ENCODE measurements around the gene MT3.

MT3 gene

GRCh38 chr16:56589141-56590039 is at the start of gene MT3:
Gene MT3 (plus strand): TSS chr16:56589528. CDS start chr16:56589591, 63 bp downstream.
- peak; percentile 54 for DNase-seq

DNA sequence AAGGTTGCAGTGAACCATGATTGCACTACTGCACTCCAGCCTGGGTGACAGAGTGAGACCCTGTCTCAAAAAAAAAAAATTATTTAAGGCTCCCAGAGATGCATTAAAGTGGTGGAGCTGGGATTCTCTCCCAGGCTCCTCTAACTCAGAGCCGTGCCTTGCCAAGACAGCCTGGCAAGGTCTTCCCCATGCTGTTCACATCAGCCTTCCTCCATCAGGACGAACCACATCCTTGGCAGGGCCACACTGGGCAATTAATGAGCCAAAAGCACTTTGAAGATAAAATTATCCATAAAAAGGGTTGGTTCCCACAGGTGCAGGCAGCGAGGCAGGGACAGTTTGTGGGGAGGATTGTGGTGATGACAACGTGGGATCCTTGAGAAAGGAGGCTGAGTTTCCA is 49.7 kb upstream of the MT3 start:
- DNase-seq = no peak

- DNase-seq = no peak
These were observed 47.3 kb upstream of the MT3 start for GRCh38 chr16:56542039-56542438.

DNA sequence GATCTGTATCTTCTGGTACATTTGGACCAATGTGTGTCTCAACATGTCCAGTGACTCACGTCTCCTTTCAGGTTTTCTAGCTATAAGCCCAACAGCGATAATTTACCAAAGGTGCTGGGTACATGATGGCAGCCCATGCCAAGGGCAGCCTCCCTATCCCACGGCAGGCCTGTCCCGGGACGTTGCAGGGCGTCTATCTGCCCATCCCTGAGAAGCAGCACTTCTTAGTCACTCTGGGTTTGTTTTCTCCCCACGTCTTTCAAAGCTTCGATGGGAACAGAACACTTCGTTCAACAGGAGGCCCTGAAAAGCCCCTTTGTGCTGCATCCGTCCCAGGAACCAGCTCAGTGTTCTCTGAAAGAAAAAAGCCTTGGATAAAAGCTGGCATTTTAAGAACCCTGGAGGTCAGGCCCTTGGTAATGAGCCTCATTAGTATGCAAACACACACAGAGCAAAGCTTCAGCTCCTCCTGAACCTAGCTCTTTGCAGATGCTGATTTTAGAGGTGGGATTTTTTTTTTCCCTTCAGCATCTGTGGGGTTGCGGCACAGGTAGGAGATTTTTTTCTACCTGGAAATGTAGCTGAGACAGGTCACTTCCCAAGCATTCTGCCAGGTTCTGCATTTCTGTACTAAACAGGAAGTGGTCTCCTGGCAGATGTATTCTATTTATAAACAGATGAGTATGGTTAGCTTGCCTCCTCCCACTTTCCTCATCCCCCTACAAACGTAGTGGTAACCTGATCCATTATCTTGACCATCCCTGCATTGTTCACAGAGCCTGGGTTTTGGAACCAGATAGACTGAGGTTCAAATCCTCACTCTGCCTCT is 42.0 kb upstream of the MT3 start:
- no peak for DNase-seq

GRCh38 chr16:56547949-56548567 is 41.3 kb upstream of the MT3 start:
- DNase-seq = no peak

DNA sequence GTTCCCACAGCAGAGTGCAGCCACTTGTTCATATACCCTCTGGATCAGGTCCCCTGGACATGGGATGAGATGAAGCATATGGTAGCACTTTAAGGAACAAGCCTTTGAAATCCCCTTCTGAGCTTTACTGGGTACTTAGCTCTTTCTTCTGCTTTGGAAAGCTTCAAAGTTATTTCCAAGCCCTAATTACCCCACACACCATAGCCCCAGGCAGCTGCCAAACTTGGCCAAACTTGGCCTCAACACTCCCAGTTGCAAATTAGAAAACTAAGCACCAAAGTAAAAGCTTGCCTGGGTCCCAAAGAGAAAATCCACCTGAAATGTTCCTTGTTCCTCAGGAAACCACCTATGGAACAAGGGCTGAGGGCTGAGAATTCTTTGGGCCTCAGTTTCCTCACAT is 40.2 kb upstream of the MT3 start:
- no peak for DNase-seq

- DNase-seq = peak; percentile 29
These were observed 39.5 kb upstream of the MT3 start for GRCh38 chr16:56549744-56550385.

DNA sequence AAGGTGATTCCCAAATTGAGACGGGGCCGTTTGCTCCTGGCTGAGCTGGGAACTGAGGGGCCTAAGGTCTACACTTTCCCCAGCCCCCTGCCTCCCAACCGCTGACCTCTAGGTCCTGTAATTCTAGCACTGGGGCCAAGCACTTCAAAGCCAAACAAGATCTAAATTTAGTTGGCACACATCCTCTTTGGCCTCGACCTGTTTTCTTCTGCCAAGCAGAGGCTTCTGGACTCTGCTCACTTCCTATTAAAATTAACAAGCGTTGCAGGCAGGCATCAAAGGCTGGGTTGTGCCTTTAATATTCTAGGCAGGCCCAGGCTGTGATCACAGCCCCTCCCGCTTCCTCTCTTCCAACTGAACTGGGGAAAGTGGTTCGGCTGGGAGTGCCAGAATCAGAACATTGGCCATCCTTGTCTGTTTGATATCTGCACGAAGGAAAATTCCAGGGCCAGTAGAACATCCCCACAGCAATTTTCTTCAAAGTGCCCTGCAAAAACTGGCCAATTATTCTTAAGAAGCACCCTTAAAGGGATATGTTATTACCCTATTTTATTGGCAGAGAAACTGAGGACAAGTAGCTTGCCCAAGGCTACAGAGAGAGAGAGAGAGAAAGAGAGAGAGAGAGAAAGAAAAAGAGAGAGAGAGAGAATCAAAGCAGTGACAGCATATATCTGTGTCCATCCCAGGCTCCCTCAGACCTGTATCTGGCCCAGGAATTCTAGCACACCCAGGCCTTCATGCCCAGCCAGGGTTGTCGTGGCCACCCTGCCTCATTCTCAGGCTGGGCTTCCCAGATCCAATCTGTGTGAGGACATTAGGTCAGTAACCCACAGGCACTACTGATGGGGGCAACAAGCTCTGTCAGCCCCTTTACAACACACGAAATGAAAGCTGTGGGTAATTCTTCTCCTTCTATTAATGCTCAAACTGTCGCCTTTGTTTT is 37.3 kb upstream of the MT3 start:
- DNase-seq = no peak

GRCh38 chr16:56554441-56554840 is 34.9 kb upstream of the MT3 start:
- no peak for DNase-seq

DNA sequence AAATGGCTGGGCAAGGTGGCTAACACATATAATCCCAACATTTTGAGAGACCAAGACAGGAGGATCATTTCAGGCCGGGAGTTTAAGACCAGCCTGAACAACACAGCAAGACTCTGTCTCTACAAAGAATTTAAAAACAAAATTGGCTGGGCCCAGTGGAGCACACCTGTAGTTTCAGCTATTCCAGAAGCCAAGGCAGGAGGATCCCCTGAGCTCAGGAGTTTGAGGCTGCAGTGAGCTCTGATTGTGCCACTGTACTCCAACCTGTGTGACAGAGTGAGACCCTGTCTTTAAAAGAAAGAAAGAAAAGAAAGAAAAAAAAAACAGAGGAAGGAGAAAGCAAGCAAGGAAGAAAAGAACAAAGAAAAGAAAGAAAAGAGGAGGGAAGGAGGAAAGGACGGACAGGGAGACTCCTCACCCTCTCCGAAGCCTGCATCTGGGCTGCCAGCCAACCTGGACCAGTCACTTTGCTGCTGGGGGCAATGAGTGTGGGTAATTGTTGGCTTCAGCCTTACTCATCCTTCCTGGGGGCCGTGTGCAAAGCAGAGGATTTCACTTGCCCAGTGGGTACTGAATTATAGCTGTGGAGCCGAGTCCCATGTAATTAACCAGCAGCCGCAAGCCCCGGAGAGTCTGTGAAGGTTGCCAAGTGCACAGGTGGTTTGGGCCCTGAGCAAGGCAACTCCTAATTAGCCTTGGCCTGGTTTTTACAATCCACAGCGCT is 31.1 kb upstream of the MT3 start:
- no peak for DNase-seq

DNA sequence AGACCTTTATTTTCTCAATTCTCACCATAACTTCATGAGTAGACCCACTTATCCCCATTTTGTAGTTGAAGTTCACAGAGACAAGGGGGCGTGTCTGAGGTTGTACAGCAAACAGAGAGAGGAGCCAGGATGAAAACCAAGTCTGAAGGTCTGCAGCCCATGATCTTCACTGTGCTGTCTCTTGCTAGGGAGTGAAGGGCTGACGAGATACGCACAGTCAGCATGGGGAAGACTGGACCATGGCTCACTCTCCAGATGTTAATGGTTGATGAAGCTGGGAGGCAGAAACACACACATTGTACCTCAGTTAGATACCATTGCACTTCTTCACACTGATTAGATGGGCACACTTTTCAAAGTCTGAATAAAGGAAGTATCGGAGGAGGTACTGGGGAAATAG is 30.2 kb upstream of the MT3 start:
- DNase-seq = no peak

- DNase-seq = no peak
These were observed 28.9 kb upstream of the MT3 start for GRCh38 chr16:56560447-56560846.

GRCh38 chr16:56561126-56561525 is 28.2 kb upstream of the MT3 start:
- DNase-seq = no peak

DNA sequence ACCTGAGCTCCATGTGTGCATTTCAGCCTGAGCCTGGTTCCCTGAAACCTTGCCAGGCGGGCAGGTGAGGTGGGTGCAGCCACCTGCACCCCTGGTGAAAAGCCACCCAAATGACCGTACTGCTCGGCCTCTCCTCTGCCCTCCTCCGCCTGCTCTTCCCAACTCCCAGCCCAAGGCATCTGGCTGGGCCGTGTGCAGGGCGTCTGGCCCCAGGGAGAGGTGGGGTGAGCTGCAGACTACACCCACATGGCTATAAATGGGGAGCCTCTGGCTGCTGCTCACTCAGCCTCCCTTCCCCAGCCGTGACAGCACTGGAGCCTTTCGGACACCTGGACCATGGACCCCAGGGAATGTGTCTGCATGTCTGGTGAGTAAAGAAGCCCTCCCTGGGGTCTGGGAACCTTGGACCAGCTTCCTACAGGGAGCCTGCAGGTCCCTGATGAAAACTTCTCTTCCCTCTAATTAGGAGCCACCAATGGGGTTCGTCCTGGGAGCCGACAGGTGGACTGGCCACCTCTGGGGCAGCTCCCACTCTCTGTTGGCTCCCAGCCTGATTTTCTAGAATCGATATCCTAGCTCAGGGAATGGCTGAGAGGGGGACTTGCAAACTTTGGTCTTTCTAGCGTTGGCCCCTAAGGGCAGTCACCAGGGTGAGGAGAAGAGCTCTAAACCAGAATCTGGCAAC is 24.4 kb upstream of the MT3 start, which contains the start of gene MT4:
MT4 (plus strand) TSS at position 281 of the 685 bp plus-strand sequence; CDS start at position 337, 56 bp downstream.
- no peak for DNase-seq

DNA sequence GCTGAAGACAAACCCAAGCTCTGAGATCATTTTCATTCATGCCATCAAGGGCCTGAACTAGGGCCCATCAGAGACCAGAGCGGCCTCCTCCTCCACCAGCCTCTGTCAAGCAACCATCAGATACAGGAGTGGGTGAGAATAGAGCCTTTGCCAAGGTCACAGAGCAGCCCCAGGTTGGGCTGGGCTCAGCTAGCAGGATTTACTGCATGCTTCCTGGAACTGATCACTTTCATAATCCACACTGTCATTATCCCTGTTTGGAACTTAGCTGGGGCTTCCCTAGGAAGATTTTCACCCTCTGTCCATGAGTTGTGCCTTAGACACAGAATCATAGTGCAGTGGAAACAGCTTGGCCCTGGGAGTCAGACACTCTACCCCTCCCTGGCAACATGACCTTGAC is 19.4 kb upstream of the MT3 start:
- no peak for DNase-seq

GRCh38 chr16:56571525-56571924 is 17.8 kb upstream of the MT3 start:
- no peak for DNase-seq

DNA sequence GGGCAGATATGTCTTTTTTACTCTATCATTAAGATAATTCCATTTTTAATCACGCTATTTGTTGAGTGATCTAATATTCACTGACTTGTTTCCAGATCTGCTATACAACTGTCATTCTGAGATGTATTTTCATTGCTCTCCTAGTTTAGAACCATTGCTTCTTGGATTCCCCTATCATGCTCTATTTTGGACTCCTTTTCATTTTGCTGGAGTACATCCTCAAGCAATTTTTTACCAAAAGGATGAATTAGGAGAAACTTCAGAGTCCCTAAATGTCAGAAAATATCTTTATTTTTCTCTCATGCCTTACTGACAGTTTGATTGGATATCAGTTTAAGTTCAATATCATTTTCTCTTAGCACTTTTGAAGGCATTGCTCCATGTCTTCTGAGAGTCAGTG is 14.7 kb upstream of the MT3 start:
- DNase-seq = no peak

- peak; percentile 95 for DNase-seq
These were observed 12.6 kb upstream of the MT3 start for GRCh38 chr16:56576585-56577299.

DNA sequence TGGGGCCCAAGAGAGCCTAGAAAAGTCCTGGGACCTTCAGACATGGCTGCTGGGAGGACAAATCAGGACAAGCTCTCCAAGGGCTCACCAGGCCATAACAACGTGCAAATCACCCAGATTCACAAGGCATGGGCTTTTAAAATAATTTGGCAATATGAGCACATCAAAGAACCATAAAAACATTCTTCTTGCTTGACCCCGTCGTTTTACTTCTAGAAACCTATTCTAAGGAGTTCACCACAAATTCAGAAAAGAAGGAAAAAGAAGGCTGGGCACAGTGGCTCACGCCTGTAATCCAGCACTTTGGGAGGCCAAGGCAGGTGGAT is 12.1 kb upstream of the MT3 start:
- DNase-seq = no peak
